GM12878 (cell line): ENCODE measurements around the gene FAM227A. TPM values are rescaled to one million over a fixed set of nuclear protein-coding genes. Genes with fewer than 3 reads are reported as not detected.

Experiments used
- ATAC-seq: fragments of 200-7000 bp; cut with Tn5 transposase; 3 replicates; pipeline ENCODE4 v1.9.1; 2020; ENCODE audit warnings: mild to moderate bottlenecking, moderate library complexity
- BruUV-seq: library from RNA; stranded (reverse); fragments of 400-500 nt; replicated peaks from 2 replicates; lab custom pipeline; 2021; lab: Mats Ljungman, UMichigan
- CTCF ChIA-PET: fragments of 300-600 bp; sonication (Branson Sonifier 250); formaldehyde crosslinking; extraction: SDS; loops from one replicate; lab custom pipeline; 2021; ENCODE audit warnings: inconsistent platforms; lab: Yijun Ruan, JAX
- POLR2A ChIA-PET: fragments of 350-600 bp; formaldehyde crosslinking; extraction: SDS; loops from one replicate; lab custom pipeline; 2021; ENCODE audit warnings: inconsistent platforms; lab: Charles Lee
- RAD21 ChIA-PET: fragments of 300-600 bp; sonication (Branson Sonifier 250); formaldehyde crosslinking; loops from one replicate; lab custom pipeline; 2023; ENCODE audit warnings: antibody characterized with exemption; ENCODE audit not compliant: unreplicated experiment; lab: Charles Lee
- SMC1A ChIA-PET: fragments of 300-600 bp; sonication (Branson Sonifier 250); formaldehyde crosslinking; loops from one replicate; lab custom pipeline; 2023; ENCODE audit not compliant: unreplicated experiment, uncharacterized antibody; lab: Charles Lee
- DNase-seq: peaks from one replicate; pipeline ENCODE4 v3.0.0-alpha.2; 2011; ENCODE audit warnings: low read depth, low spot score
- FAIRE-seq: peaks from 3 replicates; lab custom pipeline; 2011; peaks lifted over from hg19 to GRCh38; lab: Jason Lieb, UNC
- H2AFZ ChIP-seq: 2 replicates; pipeline ENCODE4 v1.6.0; 2011; ENCODE audit warnings: low read depth, low read length, control low read depth; ENCODE audit not compliant: control insufficient read depth
- H3K27ac ChIP-seq: 2 replicates; pipeline ENCODE4 v1.5.1; 2011; ENCODE audit warnings: control low read depth; ENCODE audit not compliant: control insufficient read depth, insufficient read depth
- H3K27me3 ChIP-seq, 2 experiments: replicated peaks in 1 of 2; 2 replicates each; pipeline versions ENCODE4 v1.6.0 to v1.6.1; 2011; ENCODE audit warnings: low read length in 1 of 2; ENCODE audit not compliant: control insufficient read depth in 2 of 2, insufficient read depth in 2 of 2
- H3K36me3 ChIP-seq, 2 experiments: 2 replicates each; pipeline ENCODE4 v1.5.1; 2011; ENCODE audit warnings: low read length in 1 of 2; ENCODE audit not compliant: control insufficient read depth in 2 of 2, insufficient read depth in 2 of 2
- H3K4me1 ChIP-seq: 2 replicates; pipeline ENCODE4 v1.6.1; 2011; ENCODE audit warnings: mild to moderate bottlenecking, low read length, moderate library complexity, mixed read lengths; ENCODE audit not compliant: control insufficient read depth, insufficient read depth
- H3K4me2 ChIP-seq: 2 replicates; pipeline ENCODE4 v1.6.0; 2011; ENCODE audit warnings: control low read depth; ENCODE audit not compliant: control insufficient read depth, insufficient read depth
- H3K4me3 ChIP-seq: fragments of 200-600 bp; sonication (generic); 2 replicates; pipeline ENCODE4 v1.5.1; 2016
- H3K79me2 ChIP-seq: 2 replicates; pipeline ENCODE4 v1.6.0; 2011; ENCODE audit warnings: low read length; ENCODE audit not compliant: control insufficient read depth, insufficient read depth
- H3K9ac ChIP-seq: 2 replicates; pipeline ENCODE4 v1.8.0; 2011; ENCODE audit warnings: low read length, control low read depth, mixed read lengths; ENCODE audit not compliant: control insufficient read depth, insufficient read depth
- H3K9me3 ChIP-seq: replicated peaks from 3 replicates; pipeline ENCODE4 v1.5.1; 2011; ENCODE audit warnings: mild to moderate bottlenecking, low read length; ENCODE audit not compliant: control insufficient read depth, insufficient read depth
- H4K20me1 ChIP-seq: 2 replicates; pipeline ENCODE4 v1.6.0; 2011; ENCODE audit not compliant: control insufficient read depth, insufficient read depth
- BMI1 ChIP-seq: fragments of 450-650 bp; IDR thresholded peaks from 2 replicates; pipeline ENCODE4 v1.6.1; 2016; ENCODE audit warnings: mild to moderate bottlenecking, moderate library complexity, borderline replicate concordance
- CBX3 ChIP-seq: fragments of 200-600 bp; sonication (generic); IDR thresholded peaks from 2 replicates; pipeline ENCODE4 v1.6.1; 2016; ENCODE audit warnings: low read depth, borderline replicate concordance
- CBX5 ChIP-seq: sonication (generic); IDR thresholded peaks from 2 replicates; pipeline ENCODE4 v1.6.1; 2016; ENCODE audit warnings: low read depth, moderate library complexity, mild to moderate bottlenecking, inconsistent platforms
- CEBPB ChIP-seq, 2 experiments: fragments of 150-350 bp in 1 of 2; IDR thresholded peaks; 2 replicates each; pipeline ENCODE4 v1.6.1; 2012 to 2014; ENCODE audit warnings: low read depth in 2 of 2, low read length in 2 of 2, borderline replicate concordance in 1 of 2, inconsistent platforms in 1 of 2
- CREM ChIP-seq: IDR thresholded peaks from 2 replicates; pipeline ENCODE4 v1.6.1; 2014; ENCODE audit warnings: antibody characterized with exemption, low read depth
- GABPA ChIP-seq: IDR thresholded peaks from 2 replicates; pipeline ENCODE4 v1.6.1; 2014; ENCODE audit warnings: antibody characterized with exemption, low read depth, mild to moderate bottlenecking, inconsistent platforms
- HCFC1 ChIP-seq: fragments of 150-350 bp; IDR thresholded peaks from 2 replicates; pipeline ENCODE4 v1.6.1; 2014; ENCODE audit warnings: low read length
- IRF4 ChIP-seq: IDR thresholded peaks from 2 replicates; pipeline ENCODE4 v1.6.1; 2011; ENCODE audit warnings: low read depth, low read length
- JUNB ChIP-seq: IDR thresholded peaks from 2 replicates; pipeline ENCODE4 v1.6.1; 2016; ENCODE audit warnings: antibody characterized with exemption, mild to moderate bottlenecking
- NR2C1 ChIP-seq: fragments of 450-650 bp; IDR thresholded peaks from 2 replicates; pipeline ENCODE4 v1.6.1; 2017; ENCODE audit warnings: antibody characterized with exemption, mild to moderate bottlenecking, moderate library complexity
- PAX8 ChIP-seq: fragments of 450-650 bp; IDR thresholded peaks from 2 replicates; pipeline ENCODE4 v1.6.1; 2017; ENCODE audit warnings: mild to moderate bottlenecking, moderate library complexity
- PRDM15 ChIP-seq: fragments of 450-650 bp; formaldehyde crosslinking; IDR thresholded peaks from 2 replicates; pipeline ENCODE4 v1.4.0; 2020; ENCODE audit warnings: mild to moderate bottlenecking, moderate library complexity
- RB1 ChIP-seq: fragments of 450-650 bp; formaldehyde crosslinking; IDR thresholded peaks from 2 replicates; pipeline ENCODE4 v1.6.1; 2017; ENCODE audit warnings: mild to moderate bottlenecking, borderline replicate concordance
- RELA ChIP-seq: fragments of 450-650 bp; IDR thresholded peaks from 2 replicates; pipeline ENCODE4 v1.8.0; 2014; ENCODE audit warnings: borderline replicate concordance; ENCODE audit not compliant: partially characterized antibody
- RFX5 ChIP-seq: IDR thresholded peaks from 2 replicates; pipeline ENCODE4 v1.6.1; 2011; ENCODE audit warnings: low read depth, low read length, improper control_type of control experiment
- SUPT20H ChIP-seq: IDR thresholded peaks from 2 replicates; pipeline ENCODE4 v1.6.1; 2011; ENCODE audit warnings: low read depth, mild to moderate bottlenecking, low read length, moderate library complexity, borderline replicate concordance; ENCODE audit not compliant: control insufficient read depth
- SUZ12 ChIP-seq: fragments of 200-600 bp; sonication (generic); IDR thresholded peaks from one replicate; pipeline ENCODE4 v1.6.1; 2018; ENCODE audit warnings: antibody characterized with exemption, mild to moderate bottlenecking; ENCODE audit not compliant: unreplicated experiment
- TCF7 ChIP-seq: IDR thresholded peaks from 2 replicates; pipeline ENCODE4 v1.6.1; 2014; ENCODE audit warnings: antibody characterized with exemption, borderline replicate concordance
- ZNF384 ChIP-seq: IDR thresholded peaks from 2 replicates; pipeline ENCODE4 v1.6.1; 2012; ENCODE audit warnings: low read depth, mild to moderate bottlenecking, low read length, improper control_type of control experiment, borderline replicate concordance
- WGBS: methylation state at CpG from one replicate; pipeline ENCODE4 v1.1.6; 2016; ENCODE audit warnings: low lambda C conversion rate; ENCODE audit not compliant: insufficient replicate concordance, insufficient coverage; ENCODE audit errors: missing lambda C conversion rate; 5-methylcytosine and 5-hydroxymethylcytosine counted together
- in situ Hi-C: fragments of 300-500 bp; cut with MboI; formaldehyde crosslinking; loops from 9 replicates; pipeline ENCODE4 v1.14.3; 2018; ENCODE audit warnings: mixed read lengths
- intact Hi-C: fragments of 100-400 bp; cut with micrococcal nuclease; formaldehyde crosslinking; loops from one replicate; pipeline ENCODE4 v1.14.2; 2022; ENCODE audit not compliant: unreplicated experiment
- polyA plus RNA-seq, 11 experiments: library from polyadenylated mRNA; depleted of rRNA in 4 of 11; unstranded in 6 of 11; stranded (reverse) in 5 of 11; fragments of >200 nt; fragmentation: Nextera tagmentation in 4 of 11; fragmentation: Illumina TruSeq in 1 of 11; extraction: Ambion mirVana in 4 of 11; extraction: Trizol in 1 of 11; gene quantifications; 1 replicate in 1 of 11; 2 replicates in 10 of 11; pipeline versions ENCODE4 v1.2.1 to v1.2.3, GENCODE V29; 2011 to 2016; ENCODE audit warnings: inconsistent platforms in 2 of 11, missing spikeins in 2 of 11, low read depth in 1 of 11
- total RNA-seq, 4 experiments: library from RNA; depleted of rRNA in 3 of 4; stranded (reverse); fragments of >200 nt in 3 of 4; fragmentation: Illumina TruSeq in 1 of 4; extraction: Trizol in 1 of 4; gene quantifications; 2 replicates each; pipeline versions ENCODE4 v1.2.1 to v1.2.3, GENCODE V29; 2013 to 2021
- TF ChIP-seq, protein P1 (sequence below): fragments of 450-650 bp; IDR thresholded peaks from 2 replicates; pipeline ENCODE4 v1.6.1; 2014; ENCODE audit warnings: mild to moderate bottlenecking

FAM227A gene
- total and polyA plus RNA-seq, 10 of the 15 experiments (the other 5 are each of a cell fraction or from before 2014, with no cell fraction given): 0.02 to 0.59 (median 0.25) TPM

DNA sequence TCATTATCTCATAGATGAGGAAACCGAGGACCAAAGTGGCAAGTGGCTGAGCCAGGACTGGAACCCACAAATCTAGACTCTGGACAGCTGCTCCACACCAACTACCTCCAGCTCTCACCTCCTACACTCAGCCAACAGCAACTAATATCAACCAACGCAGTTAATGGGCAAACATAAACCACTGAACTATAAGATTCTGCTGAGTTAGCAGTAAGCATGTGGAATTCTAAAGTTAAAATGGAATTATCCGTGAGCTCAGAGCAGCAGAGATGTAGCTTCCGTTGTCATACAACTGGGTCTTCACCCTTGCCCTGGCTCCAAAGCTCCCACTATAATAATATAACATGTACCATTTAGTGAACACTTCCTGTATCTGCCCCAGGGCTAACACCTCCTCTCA lies 27.1 kb downstream of the FAM227A start:
- H3K27ac ChIP-seq: no peak overlapping the region
- CTCF ChIA-PET: no interaction called here
- TF ChIP-seq CBX5 (no peak), RFX5 (no peak), BMI1 (no peak), SUPT20H (no peak), PAX8 (no peak), GABPA (no peak), NR2C1 (no peak), RB1 (no peak), CREM (no peak), HCFC1 (no peak), RELA (no peak), CEBPB (IDR thresholded peaks at IDR 0.05; ENCODE audit: borderline replicate concordance in 1 of 2, low read depth in 2 of 2, low read length in 2 of 2) (no peak), ZNF384 (no peak), IRF4 (no peak), PRDM15 (no peak), JUNB (no peak), SUZ12 (no peak), CBX3 (no peak), TCF7 (no peak)
- TF ChIP-seq, protein P1, sequence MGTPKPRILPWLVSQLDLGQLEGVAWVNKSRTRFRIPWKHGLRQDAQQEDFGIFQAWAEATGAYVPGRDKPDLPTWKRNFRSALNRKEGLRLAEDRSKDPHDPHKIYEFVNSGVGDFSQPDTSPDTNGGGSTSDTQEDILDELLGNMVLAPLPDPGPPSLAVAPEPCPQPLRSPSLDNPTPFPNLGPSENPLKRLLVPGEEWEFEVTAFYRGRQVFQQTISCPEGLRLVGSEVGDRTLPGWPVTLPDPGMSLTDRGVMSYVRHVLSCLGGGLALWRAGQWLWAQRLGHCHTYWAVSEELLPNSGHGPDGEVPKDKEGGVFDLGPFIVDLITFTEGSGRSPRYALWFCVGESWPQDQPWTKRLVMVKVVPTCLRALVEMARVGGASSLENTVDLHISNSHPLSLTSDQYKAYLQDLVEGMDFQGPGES: no peak
- no peaks in the 10 kb centered on the region for H3K36me3 ChIP-seq
- POLR2A ChIA-PET: no interaction called here
- no peak for ATAC-seq
- H3K4me3 ChIP-seq: no peak overlapping the region
- DNase-seq: no peak
- no peak overlapping the region for H3K4me2 ChIP-seq
- H3K9ac ChIP-seq: no peak overlapping the region
- SMC1A ChIA-PET: interaction anchor here (1.0 to 1.3 kb wide), 2 partner anchors 9 to 67 kb away, joined by 3 to 6 read pairs; no protein-coding TSS in a partner anchor
- BruUV-seq: no TSS peak
- H3K79me2 ChIP-seq: no peaks in the 10 kb centered on the region
- FAIRE-seq: no peak
- 55% methylated on average over 4 of the region's 4 CpGs for WGBS
- no peaks in the 10 kb centered on the region for H4K20me1 ChIP-seq
- no peaks in the 10 kb centered on the region for H3K4me1 ChIP-seq
- no peaks in the 10 kb centered on the region; a peak in 1 of 4 replicates for H3K27me3 ChIP-seq
- H2AFZ ChIP-seq: no peak overlapping the region
- intact Hi-C loops: no loop called here
- no peaks in the 10 kb centered on the region for H3K9me3 ChIP-seq
- in situ Hi-C loops: no loop called here
- RAD21 ChIA-PET: no interaction called here
